Activated CD8-positive, alpha-beta memory T cell treated with anti-CD3 and anti-CD28 coated beads, Interleukin-2, amount 50 U/mL, for 4 hours (primary cell): ENCODE data around the gene TXNL4A.
"Not testable (repeated sequence)": the region's sequence is repeated elsewhere in the genome, so short reads cannot be mapped to it uniquely, and the experiment has no call there.

Source experiments
- DNase-seq: peaks from one replicate; pipeline ENCODE4 v3.0.0-alpha.2; 2020

Gene TXNL4A

DNA sequence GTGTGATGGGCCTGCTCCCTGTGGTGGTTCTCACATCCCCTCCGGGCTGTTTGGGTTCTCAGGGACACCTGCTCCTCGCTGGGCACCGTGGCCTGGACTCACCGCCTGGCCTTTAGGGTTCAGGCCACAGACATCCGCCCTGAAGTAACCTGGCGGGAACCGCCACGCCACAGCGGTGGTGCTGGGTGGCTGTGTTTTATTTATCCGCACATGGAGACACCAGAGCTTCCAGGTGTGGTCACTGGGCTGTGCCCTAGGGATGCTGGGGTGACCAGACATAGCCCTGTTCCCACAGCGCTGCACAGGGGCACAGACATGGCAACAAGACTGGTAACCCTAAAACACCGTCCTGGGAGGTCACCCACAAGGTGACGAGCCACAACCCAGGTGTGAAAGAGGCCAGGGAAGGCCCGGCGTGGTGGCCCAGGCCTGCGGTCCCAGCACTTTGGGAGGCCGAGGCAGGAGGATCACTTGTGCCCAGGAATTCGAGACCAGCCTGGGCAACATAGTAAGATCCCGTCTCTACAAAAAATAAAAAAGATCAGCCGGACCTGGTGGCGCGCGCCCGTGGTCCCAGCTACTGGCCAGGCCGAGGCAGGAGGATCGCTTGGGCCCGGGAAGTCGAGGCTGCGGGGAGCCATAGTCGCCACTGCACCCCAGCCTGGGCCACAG, 24.6 kb downstream of the TXNL4A start:
- no peak for DNase-seq

DNA sequence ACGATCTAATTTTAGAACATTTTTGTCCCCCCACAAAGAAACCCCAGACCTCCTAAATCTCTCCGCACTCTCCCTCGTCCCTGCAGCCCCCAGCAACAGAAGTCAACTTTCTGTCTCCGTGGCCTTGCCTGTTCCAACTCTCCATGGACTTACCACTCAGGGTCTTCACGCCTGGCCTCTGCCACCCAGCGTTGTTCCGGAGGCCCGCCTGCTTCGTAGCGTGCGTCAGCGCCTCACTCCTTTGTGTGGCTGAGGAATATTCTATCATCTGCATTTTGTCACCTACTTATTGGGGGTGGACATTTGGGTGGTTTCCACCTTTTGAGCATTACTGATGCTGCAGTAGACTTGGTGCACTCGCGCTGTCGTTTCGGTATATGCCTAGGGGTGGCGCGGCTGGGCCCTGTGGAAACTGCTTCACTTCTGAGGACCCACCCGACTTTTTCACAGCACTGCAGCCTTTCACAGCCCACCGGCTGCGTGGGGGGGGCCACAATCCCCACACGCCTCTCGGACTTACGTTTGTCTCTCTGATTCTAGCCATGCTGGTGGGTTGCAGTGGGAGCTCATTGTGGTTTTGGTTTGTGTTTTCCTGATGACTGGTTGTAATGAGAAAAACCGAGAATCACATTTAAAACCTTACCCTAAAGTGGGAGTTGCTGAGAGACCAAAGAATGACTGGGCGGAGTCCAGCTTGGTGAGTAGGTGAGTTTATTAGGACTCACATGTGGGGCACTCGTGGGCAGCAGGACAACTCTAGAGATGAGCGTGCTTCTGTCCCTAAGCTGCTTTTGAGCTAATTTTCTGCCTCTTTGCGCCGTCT, 25.3 kb downstream of the TXNL4A start:
- peak; percentile 47 for DNase-seq

DNA sequence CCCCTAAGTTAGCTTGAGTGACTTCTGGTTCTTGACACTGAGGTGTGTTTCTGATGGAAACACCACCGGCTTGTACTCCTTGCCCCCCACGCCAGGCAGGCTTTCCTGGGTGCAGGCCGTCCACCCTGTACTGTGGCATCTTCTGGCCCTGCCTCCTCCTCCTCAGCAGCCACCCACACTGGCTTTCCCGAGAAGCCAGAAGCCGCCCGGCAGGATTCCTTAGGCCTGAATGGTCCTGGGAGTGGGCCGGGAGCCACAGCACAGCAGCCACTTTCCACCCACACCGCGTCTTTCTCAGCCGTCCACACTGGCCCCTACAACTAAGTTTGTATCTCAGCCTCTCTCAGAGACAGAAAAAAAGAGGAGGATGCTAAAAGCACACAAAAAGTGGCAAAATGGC, 26.1 kb downstream of the TXNL4A start:
- no peak for DNase-seq

DNA sequence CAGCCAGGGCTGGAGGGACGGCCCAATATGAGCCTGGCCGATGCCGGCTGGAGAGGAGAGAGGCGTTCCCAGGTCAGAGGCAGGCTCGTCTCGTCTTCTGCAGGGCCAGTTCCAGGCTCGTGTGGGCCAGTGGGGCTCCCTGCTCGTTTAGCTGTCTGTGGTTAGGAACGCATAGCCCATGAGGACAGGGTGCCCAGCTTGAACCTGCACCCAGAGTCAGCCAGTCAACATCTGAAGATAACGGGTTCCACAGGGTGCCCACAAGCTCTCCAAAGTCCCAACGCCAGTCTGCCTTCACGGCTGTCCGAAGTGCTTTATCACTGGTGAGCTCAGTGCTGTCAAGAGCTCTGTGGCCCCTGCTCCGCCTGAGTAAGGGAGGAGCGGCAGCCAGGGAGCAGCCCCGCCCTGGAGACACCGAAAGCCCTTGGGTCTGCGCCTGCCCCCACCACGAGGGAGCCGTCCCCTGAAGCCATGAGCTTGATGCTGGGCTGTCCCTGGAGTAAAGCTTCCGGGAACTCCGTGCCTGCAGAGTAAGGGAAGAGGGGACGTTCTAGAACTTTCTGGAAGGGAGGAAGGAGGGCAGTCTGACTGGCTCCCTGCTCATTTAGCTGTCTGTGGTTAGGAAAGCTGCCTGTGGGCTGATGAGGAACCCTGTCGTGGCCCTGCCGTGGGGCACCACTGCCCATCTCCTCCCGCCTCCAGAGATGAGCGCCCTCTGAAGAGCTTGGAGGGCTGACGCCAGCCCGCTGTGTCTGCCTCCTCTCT, 26.7 kb downstream of the TXNL4A start:
- no peak for DNase-seq

DNA sequence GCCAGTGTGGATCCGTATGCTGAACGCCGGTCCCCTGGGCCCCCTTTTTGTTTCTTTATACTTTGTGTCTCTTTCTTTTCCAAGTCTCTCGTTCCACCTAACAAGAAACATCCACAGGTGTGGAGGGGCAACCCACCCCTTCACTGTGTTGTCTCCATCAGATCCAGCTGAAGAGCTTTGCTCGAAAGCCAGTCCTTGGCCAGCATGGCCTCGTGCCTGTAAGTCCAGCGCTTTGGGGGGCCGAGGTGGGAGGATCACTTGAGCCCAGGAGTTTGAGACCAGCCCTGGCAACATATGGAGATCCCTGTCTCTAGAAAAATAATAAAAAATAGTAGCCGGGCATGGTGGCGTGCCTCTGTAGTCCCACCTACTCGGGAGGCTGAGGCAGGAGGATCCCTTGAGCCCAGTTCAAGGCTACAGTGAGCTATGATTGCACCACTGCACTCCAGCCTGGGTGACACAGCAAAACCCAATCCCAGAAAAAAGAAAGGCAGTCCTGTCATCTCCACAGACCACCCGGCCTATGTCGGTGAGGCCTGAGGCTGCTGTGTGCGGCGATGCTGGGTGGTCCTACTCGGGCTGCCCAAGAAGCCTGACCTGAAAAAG, 27.3 kb downstream of the TXNL4A start:
- DNase-seq = no peak

DNA sequence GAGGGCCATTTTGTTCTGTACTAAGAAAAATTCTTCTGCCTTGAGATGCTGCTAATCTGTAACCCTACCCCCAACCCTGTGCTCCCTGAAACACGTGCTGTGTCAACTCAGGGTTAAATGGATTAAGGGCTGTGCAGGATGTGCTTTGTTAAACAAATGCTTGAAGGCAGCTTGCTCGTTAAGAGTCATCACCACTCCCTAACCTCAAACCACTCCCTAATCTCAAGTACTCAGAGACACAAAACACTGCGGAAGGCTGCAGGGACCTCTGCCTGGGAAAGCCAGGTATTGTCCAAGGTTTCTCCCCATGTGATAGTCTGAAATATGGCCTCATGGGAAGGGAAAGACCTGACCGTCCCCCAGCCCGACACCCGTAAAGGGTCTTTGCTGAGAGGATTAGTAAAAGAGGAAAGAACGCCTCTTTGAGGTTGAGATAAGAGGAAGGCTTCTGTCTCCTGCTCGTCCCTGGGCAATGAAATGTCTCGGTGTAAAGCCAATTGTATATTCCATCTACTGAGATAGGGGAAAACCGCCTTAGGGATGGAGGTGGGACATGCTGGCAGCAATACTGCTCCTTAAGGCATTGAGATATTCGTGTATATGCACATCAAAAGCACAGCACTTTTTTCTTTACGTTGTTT, 28.1 kb downstream of the TXNL4A start:
- DNase-seq = not testable (repeated sequence)

DNA sequence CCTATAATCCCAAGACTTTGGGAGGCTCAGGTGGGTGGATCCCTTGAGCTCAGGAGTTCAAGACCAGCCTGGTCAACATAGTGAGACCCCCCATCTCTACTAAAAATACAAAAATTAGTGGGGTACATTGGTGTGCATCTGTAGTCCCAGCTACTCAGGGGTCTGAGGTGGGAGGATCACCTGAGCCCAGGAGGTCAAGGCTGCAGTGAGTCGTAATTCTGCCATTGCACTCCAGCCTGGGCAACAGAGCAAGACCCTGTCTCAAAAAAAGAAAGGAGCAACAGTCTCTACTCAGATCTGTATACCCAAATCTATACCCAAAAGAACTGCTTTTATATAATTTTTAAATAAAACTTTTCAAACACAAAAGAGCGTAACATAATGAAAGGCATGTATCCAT, 29.4 kb downstream of the TXNL4A start:
- no peak for DNase-seq

DNA sequence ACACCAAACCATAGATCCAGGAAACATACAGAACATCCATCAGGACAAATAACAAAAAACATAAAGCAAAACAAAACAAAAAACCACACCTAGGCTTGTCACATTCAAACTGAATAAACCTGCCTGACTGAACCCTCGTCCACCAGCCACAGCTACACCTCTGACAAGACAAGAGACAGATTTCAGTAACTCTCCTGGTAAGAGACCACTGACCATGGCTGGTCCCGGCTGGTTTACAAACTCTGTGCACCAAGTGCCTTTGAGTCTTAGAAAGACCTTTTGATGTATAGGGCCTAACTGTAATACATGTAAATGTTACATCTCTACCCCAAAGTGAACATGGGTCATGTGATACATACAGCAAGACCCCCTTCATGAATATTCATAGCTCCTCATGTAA, 32.1 kb downstream of the TXNL4A start:
- no peak for DNase-seq

DNA sequence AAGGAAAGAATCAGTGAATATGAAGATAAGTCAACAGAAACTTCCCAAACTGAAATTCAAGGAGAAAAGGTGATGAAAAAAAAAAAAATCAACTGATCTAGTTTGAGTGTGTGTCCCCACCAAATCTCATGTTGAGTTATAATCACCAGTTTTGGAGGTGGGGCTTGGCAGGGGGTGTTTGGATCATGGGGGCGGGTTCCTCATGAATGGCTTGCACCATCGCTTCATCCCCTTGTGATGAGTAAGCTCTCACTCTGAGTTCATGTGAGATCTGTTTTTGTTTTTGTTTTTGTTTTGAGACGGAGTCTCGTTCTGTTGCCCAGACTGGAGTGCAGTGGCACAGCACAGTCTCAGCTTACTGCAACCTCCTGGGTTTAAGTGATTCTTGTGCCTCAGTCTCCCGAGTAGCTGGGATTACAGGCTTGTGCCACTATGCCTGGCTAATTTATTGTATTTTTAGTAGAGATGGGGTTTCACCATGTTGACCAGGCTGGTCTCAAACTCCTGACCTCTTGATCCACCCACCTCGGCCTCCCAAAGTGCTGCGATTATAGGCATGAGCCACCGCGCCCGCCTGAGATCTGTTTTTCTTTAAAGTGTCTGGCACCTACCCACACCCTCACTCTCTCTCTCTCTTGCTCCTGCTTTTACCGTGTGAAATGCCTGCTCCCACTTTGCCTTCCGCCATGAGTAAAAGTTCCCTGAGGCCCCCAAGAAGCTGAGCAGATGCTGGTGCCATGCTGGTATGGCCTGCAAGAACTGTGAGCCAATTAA, 32.9 kb downstream of the TXNL4A start:
- DNase-seq = peak; percentile 5

DNA sequence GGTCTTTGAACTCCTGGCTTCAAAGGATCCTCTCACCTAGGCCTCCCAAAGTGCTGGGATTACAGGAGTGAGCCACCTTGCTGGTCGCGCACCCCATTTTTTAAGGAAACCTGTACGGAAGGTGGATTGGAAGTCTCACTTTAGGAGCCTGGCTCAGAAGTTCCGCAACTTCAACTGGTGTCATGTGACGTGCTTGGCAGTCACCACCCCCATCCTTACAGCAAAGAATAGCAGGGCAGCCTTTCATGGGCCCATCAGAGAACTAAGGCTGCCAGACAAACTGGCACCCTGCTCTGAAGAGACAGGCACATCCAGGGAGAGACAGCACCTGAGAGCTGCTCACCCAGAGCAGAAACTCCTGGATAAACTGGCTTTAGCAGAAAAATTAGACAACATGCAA, 33.6 kb downstream of the TXNL4A start:
- no peak for DNase-seq

DNA sequence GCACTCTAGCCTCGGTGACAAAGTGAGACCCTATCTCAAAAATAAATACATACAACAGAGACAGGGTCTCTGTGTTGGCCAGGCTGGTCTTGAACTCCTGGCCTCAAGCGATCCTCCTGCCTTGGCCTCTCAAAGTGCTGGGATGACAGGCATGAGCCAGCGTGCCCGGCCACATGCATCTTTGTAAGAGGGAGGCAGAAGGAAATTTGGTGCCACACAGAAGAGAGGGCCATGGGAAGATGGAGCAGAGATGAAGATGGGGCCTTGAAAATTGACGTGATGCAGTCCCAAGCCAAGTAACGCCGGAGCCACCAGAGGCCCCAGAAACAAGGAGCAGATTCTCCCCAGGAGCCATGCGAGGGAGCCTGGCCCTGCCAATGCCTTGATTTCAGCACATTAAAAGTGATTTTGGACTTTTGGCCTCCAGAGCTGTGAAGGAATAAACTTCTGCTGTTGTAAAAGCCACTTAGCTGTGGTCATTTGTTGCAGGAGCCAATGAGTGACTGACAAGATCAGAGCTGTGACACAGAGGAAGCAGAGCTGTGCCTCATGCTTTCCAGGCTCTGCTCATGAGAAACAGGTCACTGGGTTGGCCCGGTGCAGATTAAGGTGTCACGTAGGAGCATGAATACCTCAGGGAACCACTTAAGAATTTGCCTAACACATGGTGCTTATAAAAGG, 34.3 kb downstream of the TXNL4A start:
- no peak for DNase-seq

DNA sequence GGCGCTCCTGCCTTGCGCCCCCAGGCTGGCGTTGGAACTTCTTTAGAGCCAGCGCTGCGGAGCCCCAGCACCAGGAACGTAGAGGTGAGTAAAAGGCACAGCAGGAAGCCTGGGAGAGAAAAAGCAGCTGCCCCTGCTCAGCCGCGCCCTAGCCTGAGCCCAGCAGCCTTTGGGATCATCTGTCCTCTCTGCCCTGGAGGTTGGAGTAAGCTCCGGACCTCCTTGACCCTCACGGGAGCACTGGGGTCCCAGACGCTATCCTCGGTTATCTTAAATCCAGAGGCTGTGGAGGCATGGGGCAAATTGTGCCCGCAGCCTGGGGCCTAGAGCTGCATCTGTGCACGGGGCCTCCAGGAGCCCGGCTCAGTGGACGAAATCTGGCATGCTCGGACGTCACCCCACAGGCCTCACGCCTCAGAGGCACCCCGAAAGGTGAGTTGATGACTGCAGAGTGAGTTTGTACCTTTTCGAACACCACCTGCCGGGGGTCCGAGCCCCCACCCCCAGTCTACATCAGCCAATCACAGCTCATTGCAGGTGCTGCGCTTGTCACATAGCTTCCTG, 35.3 kb downstream of the TXNL4A start:
- peak; percentile 10 for DNase-seq

DNA sequence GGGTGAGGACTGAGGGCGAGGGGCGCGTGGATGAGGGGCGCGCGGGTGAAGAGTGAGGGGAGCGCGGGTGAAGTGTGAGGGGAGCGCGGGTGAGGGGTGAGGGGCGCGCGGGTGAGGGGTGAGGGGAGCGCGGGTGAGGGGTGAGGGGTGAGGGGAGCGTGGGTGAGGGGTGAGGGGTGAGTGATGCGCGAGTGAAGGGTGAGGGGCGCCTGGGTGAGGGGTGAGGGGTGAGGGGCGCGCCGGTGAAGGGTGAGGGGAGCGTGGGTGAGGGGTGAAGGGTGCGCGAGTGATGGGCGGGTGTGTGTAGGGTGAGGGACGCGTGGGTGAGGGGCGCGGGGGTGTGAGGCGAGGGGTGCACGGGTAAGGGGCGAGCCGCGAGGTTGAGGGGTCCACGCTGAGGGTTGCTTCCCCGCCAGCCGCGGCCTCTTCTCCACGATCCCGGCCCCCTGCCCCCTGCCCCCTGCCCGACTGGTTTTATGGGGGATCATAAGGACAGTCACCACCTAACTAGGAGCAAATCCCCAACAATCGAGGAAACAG, 35.8 kb downstream of the TXNL4A start:
- peak; percentile 15 for DNase-seq

DNA sequence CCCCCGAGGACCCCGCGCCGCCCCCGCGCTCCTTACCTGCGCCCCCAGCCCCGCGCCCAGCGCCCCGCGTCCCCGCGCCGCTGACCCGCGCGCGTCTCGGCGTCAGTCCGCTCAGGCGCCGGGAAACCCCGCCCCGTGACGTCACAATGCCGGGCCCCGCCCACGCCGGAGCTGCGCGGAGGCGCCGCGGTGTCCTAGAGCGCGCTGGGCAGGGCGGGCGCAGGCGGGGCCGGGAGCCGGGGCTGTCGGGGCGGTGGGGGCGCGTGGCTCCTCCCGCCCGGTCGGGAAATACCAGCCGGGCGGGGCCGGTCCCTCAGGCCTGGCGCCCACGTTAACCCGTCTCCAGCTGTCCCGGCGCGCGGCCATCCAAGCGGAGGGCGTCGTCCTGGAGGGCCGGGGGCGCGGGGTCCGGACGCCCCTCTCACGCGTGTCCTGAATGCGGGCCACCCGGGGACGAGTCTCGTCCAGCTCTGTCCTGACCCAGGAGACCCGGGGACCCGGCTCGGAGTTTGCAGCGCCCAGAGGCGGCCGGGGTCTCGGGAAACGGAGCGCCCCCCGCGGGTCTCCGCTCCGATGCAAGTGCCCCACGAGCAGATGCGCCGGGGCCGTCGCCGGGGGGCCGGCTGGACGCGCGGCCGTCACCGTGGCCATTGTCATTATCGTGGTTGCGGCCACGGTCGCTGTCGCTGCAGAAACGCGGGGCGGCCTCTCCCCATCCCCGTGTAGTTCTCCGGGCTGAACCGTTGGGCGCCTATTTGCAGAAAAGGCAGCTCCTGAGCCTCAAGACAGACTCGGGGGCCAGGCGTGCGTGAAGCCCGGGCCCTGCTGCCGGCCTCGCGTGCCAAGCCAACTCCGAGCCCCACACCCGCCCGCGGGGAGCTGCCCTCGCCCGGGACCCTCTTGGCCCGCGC, 36.6 kb downstream of the TXNL4A start, which contains the start of gene SLC66A2:
Gene SLC66A2, minus strand, starts transcription at position 109 of the 911 bp plus-strand sequence. CDS start 727 bp downstream, outside the sequence.
- peak; percentile 98 for DNase-seq

DNA sequence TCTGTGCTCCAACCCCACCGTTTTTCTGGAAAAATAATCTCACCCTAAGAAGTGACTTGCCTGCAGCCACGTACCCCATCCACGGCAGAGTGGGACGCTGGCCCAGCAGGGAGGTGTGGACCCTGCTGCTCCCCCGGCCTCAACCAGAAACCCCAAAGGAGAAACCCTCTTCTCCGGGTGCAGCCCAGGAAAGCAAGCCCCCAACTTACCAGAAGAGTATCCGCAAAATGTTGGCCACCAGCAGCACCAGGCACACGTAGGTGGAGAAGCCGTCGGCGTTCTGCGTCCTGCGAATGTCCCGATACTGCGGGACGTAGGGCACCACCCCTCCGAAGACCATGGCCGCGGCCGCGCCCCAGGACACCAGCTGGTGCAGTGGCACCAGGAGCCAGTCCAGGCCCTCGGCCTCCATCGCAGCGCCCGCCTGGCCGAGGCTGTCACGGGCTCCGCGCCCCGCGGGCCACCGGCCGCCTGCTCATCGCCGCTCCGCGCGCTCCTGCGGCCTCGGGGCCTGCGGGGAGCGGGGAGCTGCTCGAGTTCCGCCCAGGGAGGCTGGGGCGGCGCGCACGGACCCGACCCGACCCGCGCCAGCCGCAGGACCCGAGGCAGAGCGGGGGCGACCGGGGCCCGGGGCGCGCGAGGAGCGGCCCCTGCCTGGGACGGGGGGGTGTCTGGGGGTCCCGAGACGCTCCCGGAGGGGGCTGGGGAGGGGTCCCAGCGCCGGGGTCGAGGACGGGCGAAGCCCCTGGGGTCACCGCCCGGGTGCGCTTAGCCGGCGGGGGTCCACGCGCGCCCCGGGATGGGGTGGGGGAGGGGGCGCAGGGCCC, 37.6 kb downstream of the TXNL4A start:
- DNase-seq = no peak

DNA sequence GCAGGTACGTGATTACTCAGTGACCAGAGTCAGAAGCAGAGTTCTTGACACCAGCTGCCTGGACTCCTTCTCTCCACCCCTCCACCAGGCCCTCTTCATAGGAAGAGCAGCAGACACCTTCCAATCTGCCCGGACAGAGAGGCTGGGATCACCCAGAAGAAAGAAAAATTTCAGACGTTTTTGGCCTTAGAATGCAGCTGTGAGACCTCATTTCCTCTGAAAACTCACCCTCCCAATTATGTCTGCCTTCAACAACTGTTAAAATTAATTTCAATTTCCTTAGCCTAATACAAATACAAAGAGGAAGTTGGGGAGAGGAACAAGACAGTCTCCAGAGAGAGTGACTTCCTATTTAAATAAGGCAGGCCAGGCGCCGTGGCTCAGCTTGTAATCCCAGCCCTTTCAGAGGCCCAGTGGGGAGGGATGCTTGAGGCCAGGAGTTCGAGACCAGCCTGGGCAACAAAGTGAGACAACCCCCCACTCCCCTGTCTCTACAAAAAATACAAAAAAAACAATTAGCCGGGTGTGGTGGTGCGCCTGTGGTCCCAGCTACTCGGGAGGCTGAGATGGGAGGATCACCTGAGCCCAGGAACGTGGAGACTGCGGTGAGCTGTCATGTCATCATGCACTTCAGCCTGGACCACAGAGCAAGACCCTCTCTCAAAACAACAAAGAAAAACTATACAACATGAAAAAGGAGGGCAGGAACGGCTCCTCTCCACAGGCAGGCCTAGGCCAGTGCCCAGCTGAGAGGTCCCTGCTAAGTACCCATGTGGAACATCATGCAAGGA, 38.5 kb downstream of the TXNL4A start:
- no peak for DNase-seq

DNA sequence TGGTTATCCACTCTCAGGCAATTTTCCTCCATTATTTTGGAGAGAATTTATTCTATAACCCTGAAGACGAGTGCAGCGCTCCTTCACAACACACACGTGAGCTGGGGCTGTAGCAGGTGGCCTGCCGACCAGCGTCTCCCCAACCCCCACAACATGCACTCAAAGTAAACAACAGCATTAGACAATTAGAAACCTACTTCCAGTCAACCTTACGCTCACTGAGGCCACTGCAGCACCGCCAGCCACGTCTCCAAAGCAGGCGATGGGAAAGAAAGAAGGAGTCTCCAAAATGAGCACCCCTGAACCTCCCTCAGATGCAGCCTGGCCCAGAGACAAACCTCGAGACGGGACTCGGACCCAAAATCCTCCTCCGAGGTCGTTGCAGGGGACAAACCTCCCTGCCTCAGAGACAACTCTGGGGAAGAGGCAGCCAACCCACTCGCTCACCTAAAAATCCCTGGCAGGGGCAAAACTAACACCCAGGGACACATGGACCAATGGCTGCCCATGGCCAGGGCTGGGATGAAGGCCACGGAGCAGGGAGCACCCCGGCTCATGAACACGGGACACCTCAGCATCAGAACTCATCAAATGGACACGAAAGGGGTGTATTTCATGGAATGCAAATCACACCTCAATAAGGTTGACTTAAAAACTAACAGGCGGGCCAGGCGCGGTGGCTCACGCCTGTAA, 39.5 kb downstream of the TXNL4A start:
- DNase-seq = no peak
